ENCODE data around the gene INPP4B. TPM values are rescaled to one million over a fixed set of nuclear protein-coding genes. Genes with fewer than 3 reads are reported as not detected.

Gene INPP4B
- total RNA-seq, 1 experiment from 2014 or later: 114 TPM

GRCh38 chr4:142818476-142818875 is 27.6 kb downstream of the INPP4B start:
- Mint-ChIP-seq H3K4me1 (ENCODE audit: low read depth, unreplicated experiment) (peaks cover 31% of the 10 kb centered on the region), H3K27ac (ENCODE audit: unreplicated experiment) (no peak overlapping the region), H3K4me3 (ENCODE audit: low read depth, unreplicated experiment) (peak overlapping the region; percentile 35), H3K36me3 (ENCODE audit: insufficient read depth, unreplicated experiment) (no peaks in the 10 kb centered on the region), H3K9me3 (ENCODE audit: low read depth, unreplicated experiment) (peaks cover 3% of the 10 kb centered on the region), H3K27me3 (ENCODE audit: unreplicated experiment) (no peaks in the 10 kb centered on the region)
- no peak for TF ChIP-seq CTCF (IDR thresholded peaks at IDR 0.05; ENCODE audit: unreplicated experiment)
- intact Hi-C loops (cut with micrococcal nuclease; ENCODE audit: unreplicated experiment): no loop called here
- no peak for DNase-seq
- CTCF ChIA-PET: interaction anchor here (0.6 kb wide), 1 partner anchor 585 kb away, joined by 3 read pairs; no protein-coding TSS in a partner anchor
- no TSS peak for BruUV-seq (replicated peaks)

- H3K27me3 Mint-ChIP-seq (ENCODE audit: unreplicated experiment): no peaks in the 10 kb centered on the region
- CTCF ChIA-PET: interaction anchor here (0.6 to 0.8 kb wide), 2 partner anchors 98 to 585 kb away, joined by 3 to 4 read pairs; no protein-coding TSS in a partner anchor
- peaks cover 3% of the 10 kb centered on the region for H3K9me3 Mint-ChIP-seq (ENCODE audit: low read depth, unreplicated experiment)
- peaks cover 31% of the 10 kb centered on the region for H3K4me1 Mint-ChIP-seq (ENCODE audit: low read depth, unreplicated experiment)
- intact Hi-C loops (cut with micrococcal nuclease; ENCODE audit: unreplicated experiment): no loop called here
- H3K4me3 Mint-ChIP-seq (ENCODE audit: low read depth, unreplicated experiment): peak overlapping the region; percentile 35
- H3K36me3 Mint-ChIP-seq (ENCODE audit: insufficient read depth, unreplicated experiment): no peaks in the 10 kb centered on the region
- no peak for DNase-seq
- no peak for TF ChIP-seq CTCF (IDR thresholded peaks at IDR 0.05; ENCODE audit: unreplicated experiment)
- H3K27ac Mint-ChIP-seq (ENCODE audit: unreplicated experiment): peak overlapping the region; percentile 81
- no TSS peak for BruUV-seq (replicated peaks)
Measured at GRCh38 chr4:142818031-142818430, 28.1 kb downstream of the INPP4B start.

GRCh38 chr4:142817442-142817841 is 28.7 kb downstream of the INPP4B start:
- H3K27me3 Mint-ChIP-seq (ENCODE audit: unreplicated experiment): no peaks in the 10 kb centered on the region
- H3K36me3 Mint-ChIP-seq (ENCODE audit: insufficient read depth, unreplicated experiment): no peaks in the 10 kb centered on the region
- no TSS peak for BruUV-seq (replicated peaks)
- intact Hi-C loops (cut with micrococcal nuclease; ENCODE audit: unreplicated experiment): no loop called here
- H3K9me3 Mint-ChIP-seq (ENCODE audit: low read depth, unreplicated experiment): peaks cover 3% of the 10 kb centered on the region
- TF ChIP-seq CTCF (IDR thresholded peaks at IDR 0.05; ENCODE audit: unreplicated experiment): no peak
- H3K27ac Mint-ChIP-seq (ENCODE audit: unreplicated experiment): peak overlapping the region; percentile 81
- H3K4me1 Mint-ChIP-seq (ENCODE audit: low read depth, unreplicated experiment): peaks cover 31% of the 10 kb centered on the region
- peak; percentile 41 for DNase-seq
- peak overlapping the region; percentile 35 for H3K4me3 Mint-ChIP-seq (ENCODE audit: low read depth, unreplicated experiment)
- CTCF ChIA-PET: interaction anchor here (0.5 to 0.8 kb wide), 2 partner anchors 11 to 97 kb away, joined by 3 to 4 read pairs; no protein-coding TSS in a partner anchor

GRCh38 chr4:142815834-142816233 is 30.3 kb downstream of the INPP4B start:
- H3K36me3 Mint-ChIP-seq (ENCODE audit: insufficient read depth, unreplicated experiment): no peaks in the 10 kb centered on the region
- DNase-seq: no peak
- CTCF ChIA-PET: no interaction called here
- peaks cover 3% of the 10 kb centered on the region for H3K9me3 Mint-ChIP-seq (ENCODE audit: low read depth, unreplicated experiment)
- no peaks in the 10 kb centered on the region for H3K27me3 Mint-ChIP-seq (ENCODE audit: unreplicated experiment)
- no TSS peak for BruUV-seq (replicated peaks)
- H3K4me3 Mint-ChIP-seq (ENCODE audit: low read depth, unreplicated experiment): no peak overlapping the region
- H3K4me1 Mint-ChIP-seq (ENCODE audit: low read depth, unreplicated experiment): peaks cover 31% of the 10 kb centered on the region
- intact Hi-C loops (cut with micrococcal nuclease; ENCODE audit: unreplicated experiment): no loop called here
- H3K27ac Mint-ChIP-seq (ENCODE audit: unreplicated experiment): no peak overlapping the region
- no peak for TF ChIP-seq CTCF (IDR thresholded peaks at IDR 0.05; ENCODE audit: unreplicated experiment)
